ENCODE data around the gene ADAT1. TPM values are rescaled to one million over a fixed set of nuclear protein-coding genes. Genes with fewer than 3 reads are reported as not detected.

The ADAT1 gene
- polyA plus RNA-seq, 3 donors = 44.4 to 54.9 (median 49.3) TPM

GRCh38 chr16:75590920-75591843, 31.9 kb downstream of the ADAT1 start:
- DNase-seq (ENCODE audit: extremely low read depth in 1 of 11, low read depth in 9 of 11, low spot score in 4 of 11) = peak in 1 of 11 donors; percentile 10

- no peak for DNase-seq (ENCODE audit: extremely low read depth in 1 of 11, low read depth in 9 of 11, low spot score in 4 of 11)
Measured at GRCh38 chr16:75589306-75589705, 33.8 kb downstream of the ADAT1 start.

DNA sequence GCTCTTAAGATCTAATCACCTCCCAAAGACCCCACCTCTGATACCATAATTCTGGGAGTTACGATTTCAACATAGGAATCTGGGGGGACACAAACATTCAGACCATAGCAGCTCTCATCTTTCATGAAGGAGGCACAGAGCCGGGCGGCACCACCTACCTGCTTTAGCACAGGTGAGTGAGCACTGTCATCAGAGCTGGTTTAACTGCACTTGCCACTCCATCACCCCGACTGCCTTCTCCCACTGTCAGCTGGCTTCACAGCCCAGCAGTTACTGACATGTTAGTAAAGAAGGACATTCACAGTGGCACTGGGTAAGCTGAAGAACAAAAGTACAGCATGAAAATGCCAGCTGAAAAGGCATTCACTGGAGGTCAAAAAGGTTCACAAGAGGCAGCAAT, 34.4 kb downstream of the ADAT1 start:
- DNase-seq (ENCODE audit: extremely low read depth in 1 of 11, low read depth in 9 of 11, low spot score in 4 of 11) = no peak

GRCh38 chr16:75584108-75584507, 39.0 kb downstream of the ADAT1 start:
- no peak for DNase-seq (ENCODE audit: extremely low read depth in 1 of 11, low read depth in 9 of 11, low spot score in 4 of 11)

GRCh38 chr16:75579281-75579834, 43.7 kb downstream of the ADAT1 start:
- DNase-seq (ENCODE audit: extremely low read depth in 1 of 11, low read depth in 9 of 11, low spot score in 4 of 11) = no peak

GRCh38 chr16:75578725-75579124, 44.4 kb downstream of the ADAT1 start:
- no peak for DNase-seq (ENCODE audit: extremely low read depth in 1 of 11, low read depth in 9 of 11, low spot score in 4 of 11)

GRCh38 chr16:75578212-75578611, 44.9 kb downstream of the ADAT1 start:
- DNase-seq (ENCODE audit: extremely low read depth in 1 of 11, low read depth in 9 of 11, low spot score in 4 of 11) = no peak

DNA sequence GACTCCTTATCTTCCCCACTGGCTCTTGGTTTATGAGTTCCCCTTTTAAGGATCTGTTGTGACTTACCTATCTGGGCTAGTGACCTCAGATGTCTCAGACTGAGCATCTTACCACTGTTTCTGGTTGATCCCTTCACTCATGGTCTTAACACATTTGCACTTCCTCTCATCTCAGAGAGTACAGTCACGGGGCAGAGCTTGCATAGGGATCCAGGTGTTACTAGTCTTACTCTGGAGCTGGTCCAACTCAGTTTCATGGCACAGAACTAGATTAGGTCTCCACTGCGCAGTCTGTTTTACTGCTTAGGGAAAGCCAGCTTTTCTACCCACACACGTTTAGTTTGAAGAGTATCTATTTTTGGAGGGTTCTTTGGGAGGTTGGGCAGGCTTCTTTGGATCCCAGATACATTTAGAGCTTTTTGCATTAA, 46.7 kb downstream of the ADAT1 start:
- no peak for DNase-seq (ENCODE audit: extremely low read depth in 1 of 11, low read depth in 9 of 11, low spot score in 4 of 11)

DNA sequence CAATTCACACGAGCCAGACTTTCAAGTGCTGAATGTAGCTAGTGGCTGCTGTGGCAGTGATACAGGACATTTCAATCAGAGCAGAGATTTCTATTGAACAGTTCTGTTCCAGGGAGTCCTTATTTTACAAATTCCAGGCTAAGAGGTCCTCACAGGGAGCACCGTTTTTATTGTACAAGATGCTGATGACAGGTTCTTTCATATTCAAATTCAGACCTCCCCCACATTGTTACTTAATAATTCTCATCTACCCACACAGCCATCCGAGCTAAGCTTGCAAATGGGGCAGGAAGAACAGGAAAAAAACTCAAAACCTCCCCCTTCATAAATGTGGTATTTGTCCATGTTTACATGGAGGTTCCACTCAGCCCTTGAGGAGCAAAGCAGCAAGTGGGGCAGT, 47.1 kb downstream of the ADAT1 start:
- DNase-seq (ENCODE audit: extremely low read depth in 1 of 11, low read depth in 9 of 11, low spot score in 4 of 11) = no peak

- DNase-seq (ENCODE audit: extremely low read depth in 1 of 11, low read depth in 9 of 11, low spot score in 4 of 11) = no peak
Measured at GRCh38 chr16:75573955-75574354, 49.1 kb downstream of the ADAT1 start.

- no peak for DNase-seq (ENCODE audit: extremely low read depth in 1 of 11, low read depth in 9 of 11, low spot score in 4 of 11)
Measured at GRCh38 chr16:75572864-75573542, 50.1 kb downstream of the ADAT1 start.

DNA sequence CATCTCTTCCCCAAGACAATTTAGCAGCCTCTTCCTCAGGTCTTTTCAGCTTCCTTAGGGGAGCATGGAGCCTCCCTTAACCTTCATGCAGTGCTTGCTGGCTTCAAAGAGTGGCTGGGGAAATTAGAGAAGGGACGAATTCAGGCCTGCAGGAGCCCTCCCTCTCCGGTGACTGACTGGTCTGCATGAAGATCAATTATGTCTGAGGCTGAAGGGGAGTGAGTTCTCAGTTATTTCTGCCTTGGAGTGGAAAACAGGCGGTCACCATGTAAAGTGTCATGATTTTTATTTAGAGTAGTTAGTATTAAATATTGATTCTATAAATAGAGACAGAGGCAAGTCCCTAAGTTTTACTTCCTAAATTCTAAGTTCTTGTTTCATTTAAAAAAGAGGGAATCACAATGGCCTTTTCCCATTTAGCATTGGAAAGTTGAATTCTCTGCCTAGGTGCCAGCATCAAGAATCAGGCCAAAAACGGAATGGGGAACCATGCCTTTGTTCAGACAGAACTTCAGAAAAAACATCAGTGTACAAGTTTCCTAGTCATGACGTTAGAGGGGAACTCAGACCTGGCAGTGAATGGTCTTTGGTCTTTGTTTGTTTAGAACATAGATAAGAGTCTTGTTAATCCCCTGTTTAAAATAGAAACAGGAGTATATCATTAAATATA, 52.5 kb downstream of the ADAT1 start:
- DNase-seq (ENCODE audit: extremely low read depth in 1 of 11, low read depth in 9 of 11, low spot score in 4 of 11) = no peak

GRCh38 chr16:75567911-75568310, 55.2 kb downstream of the ADAT1 start:
- DNase-seq (ENCODE audit: extremely low read depth in 1 of 11, low read depth in 9 of 11, low spot score in 4 of 11) = no peak

- DNase-seq (ENCODE audit: extremely low read depth in 1 of 11, low read depth in 9 of 11, low spot score in 4 of 11) = no peak
Measured at GRCh38 chr16:75566758-75567255, 56.3 kb downstream of the ADAT1 start.

DNA sequence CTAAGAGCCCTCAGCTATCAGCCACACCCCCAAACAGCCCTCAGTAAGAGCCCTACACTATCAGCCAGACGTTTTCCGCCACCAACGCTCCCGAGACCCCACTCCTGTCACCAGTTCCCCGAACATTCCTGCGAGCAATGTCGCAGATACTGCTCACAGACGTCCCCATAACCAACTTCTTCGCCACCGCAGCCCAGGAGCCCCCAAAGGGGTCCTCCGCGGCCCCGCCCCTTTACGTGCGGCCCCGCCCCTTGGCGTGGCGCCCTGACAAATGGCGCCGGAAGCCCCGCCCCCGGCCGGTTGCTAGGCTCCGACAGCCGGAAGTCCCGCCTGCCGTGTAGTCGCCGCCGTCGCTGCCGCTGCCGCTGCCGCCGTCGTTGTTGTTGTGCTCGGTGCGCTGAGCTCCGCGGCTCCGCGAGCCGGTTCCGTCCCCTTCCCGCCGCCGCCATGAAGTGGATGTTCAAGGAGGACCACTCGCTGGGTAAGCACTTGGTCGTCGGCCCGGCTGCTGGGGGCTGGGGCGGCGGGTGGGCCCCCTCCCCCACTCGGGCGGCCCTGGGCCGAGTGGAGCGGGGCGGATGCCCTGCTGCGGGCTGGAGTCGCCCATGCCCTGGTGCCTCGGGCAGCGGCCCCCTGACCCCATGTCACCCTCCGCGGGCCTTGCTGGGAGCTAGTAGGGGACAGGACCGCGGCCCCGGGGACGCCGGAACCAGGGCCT, 56.9 kb downstream of the ADAT1 start, which contains the start of gene GABARAPL2:
TSS of gene GABARAPL2 (plus strand) at position 340 of the 718 bp plus-strand sequence. CDS start at position 448, 108 bp downstream.
- DNase-seq (ENCODE audit: extremely low read depth in 1 of 11, low read depth in 9 of 11, low spot score in 4 of 11) = peak; percentile 57 to 89 (median 83)

DNA sequence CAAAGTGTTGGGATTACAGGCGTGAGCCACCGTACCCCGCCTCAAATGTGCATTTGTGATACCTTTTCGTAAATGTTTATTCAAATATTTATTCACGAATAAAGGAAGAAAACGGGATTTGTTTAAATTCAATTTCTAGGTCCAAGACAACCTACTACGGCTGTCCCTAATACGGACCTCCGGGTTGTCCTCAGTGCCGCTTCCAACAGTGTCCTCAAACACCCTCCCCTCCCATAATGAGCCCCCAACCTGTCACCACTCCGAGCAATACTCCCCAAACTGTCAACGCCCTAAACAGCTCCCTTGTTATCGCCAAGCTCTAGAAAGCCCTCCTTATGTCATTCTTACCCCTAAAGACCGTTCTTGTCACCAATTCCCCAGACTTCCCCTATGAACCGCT, 57.4 kb downstream of the ADAT1 start:
- DNase-seq (ENCODE audit: extremely low read depth in 1 of 11, low read depth in 9 of 11, low spot score in 4 of 11) = no peak

GRCh38 chr16:75559564-75560372, 63.3 kb downstream of the ADAT1 start:
- no peak for DNase-seq (ENCODE audit: extremely low read depth in 1 of 11, low read depth in 9 of 11, low spot score in 4 of 11)

All from renal cortex interstitium (tissue), 11 donors.